Smooth muscle cell (in vitro differentiated cells): ENCODE measurements around the gene ZNF467. TPM values are rescaled to one million over a fixed set of nuclear protein-coding genes. Genes with fewer than 3 reads are reported as not detected.
A peak's percentile ranks its signal among the peaks of the same experiment; 100 is the strongest.

ENCODE experiments used
- DNase-seq: peaks from one replicate; lab custom pipeline; 2025; ENCODE audit not compliant: unreplicated experiment; lab: John Stamatoyannopoulos, UW
- H2AFZ ChIP-seq: fragments of 200-600 bp; sonication (generic); 2 replicates; pipeline ENCODE4 v1.6.0; 2016; ENCODE audit warnings: antibody characterized with exemption, low read depth, mild to moderate bottlenecking
- H3F3A ChIP-seq: fragments of 200-600 bp; sonication (generic); 2 replicates; pipeline ENCODE4 v1.6.0; 2017; ENCODE audit warnings: antibody characterized with exemption, low read depth
- H3K27ac ChIP-seq: fragments of 200-600 bp; sonication (generic); 2 replicates; pipeline ENCODE4 v1.5.1; 2016; ENCODE audit warnings: low read depth, mild to moderate bottlenecking
- H3K27me3 ChIP-seq: fragments of 200-600 bp; sonication (generic); 2 replicates; pipeline ENCODE4 v1.6.1; 2016; ENCODE audit warnings: low read depth, mild to moderate bottlenecking
- H3K36me3 ChIP-seq: fragments of 200-600 bp; sonication (generic); 2 replicates; pipeline ENCODE4 v1.5.1; 2016; ENCODE audit warnings: low read depth
- H3K4me1 ChIP-seq: fragments of 200-600 bp; sonication (generic); 2 replicates; pipeline ENCODE4 v1.5.1; 2016; ENCODE audit warnings: low read depth
- H3K4me2 ChIP-seq: fragments of 200-600 bp; sonication (generic); 2 replicates; pipeline ENCODE4 v1.6.0; 2016; ENCODE audit warnings: mild to moderate bottlenecking
- H3K4me3 ChIP-seq: fragments of 200-600 bp; sonication (generic); 2 replicates; pipeline ENCODE4 v1.5.1; 2016; ENCODE audit warnings: mild to moderate bottlenecking
- H3K79me2 ChIP-seq: fragments of 200-600 bp; sonication (generic); 2 replicates; pipeline ENCODE4 v1.6.0; 2016; ENCODE audit warnings: low read depth, mild to moderate bottlenecking
- H3K9ac ChIP-seq: fragments of 200-600 bp; sonication (generic); 2 replicates; pipeline ENCODE4 v1.6.0; 2016; ENCODE audit warnings: low read depth
- H3K9me3 ChIP-seq: fragments of 200-600 bp; sonication (generic); replicated peaks from 2 replicates; pipeline ENCODE4 v1.5.1; 2016; ENCODE audit warnings: low read depth
- H4K20me1 ChIP-seq: fragments of 200-600 bp; sonication (generic); 2 replicates; pipeline ENCODE4 v1.6.0; 2016; ENCODE audit warnings: low read depth
- WGBS: methylation state at CpG from one replicate; pipeline ENCODE4 v1.1.7; 2016; ENCODE audit warnings: low lambda C conversion rate; 5-methylcytosine and 5-hydroxymethylcytosine counted together
- polyA plus RNA-seq: library from polyadenylated mRNA; unstranded; fragments of >200 nt; fragmentation: Nextera tagmentation; extraction: Ambion mirVana; gene quantifications from 2 replicates; pipeline ENCODE4 v1.2.1, GENCODE V29; 2016
- total RNA-seq: library from RNA; depleted of rRNA; stranded (reverse); fragments of >200 nt; gene quantifications from 2 replicates; pipeline ENCODE4 v1.2.3, GENCODE V29; 2014
- TF ChIP-seq, protein P1 (sequence below): fragments of 200-600 bp; sonication (generic); IDR thresholded peaks from 2 replicates; pipeline ENCODE4 v1.5.1; 2017; ENCODE audit warnings: borderline replicate concordance, mild to moderate bottlenecking, antibody characterized with exemption; ENCODE audit not compliant: insufficient read depth, poor library complexity, severe bottlenecking

Gene ZNF467
- total and polyA plus RNA-seq, 2 experiments from 2014 or later = 2.0 to 8.2 TPM

DNA sequence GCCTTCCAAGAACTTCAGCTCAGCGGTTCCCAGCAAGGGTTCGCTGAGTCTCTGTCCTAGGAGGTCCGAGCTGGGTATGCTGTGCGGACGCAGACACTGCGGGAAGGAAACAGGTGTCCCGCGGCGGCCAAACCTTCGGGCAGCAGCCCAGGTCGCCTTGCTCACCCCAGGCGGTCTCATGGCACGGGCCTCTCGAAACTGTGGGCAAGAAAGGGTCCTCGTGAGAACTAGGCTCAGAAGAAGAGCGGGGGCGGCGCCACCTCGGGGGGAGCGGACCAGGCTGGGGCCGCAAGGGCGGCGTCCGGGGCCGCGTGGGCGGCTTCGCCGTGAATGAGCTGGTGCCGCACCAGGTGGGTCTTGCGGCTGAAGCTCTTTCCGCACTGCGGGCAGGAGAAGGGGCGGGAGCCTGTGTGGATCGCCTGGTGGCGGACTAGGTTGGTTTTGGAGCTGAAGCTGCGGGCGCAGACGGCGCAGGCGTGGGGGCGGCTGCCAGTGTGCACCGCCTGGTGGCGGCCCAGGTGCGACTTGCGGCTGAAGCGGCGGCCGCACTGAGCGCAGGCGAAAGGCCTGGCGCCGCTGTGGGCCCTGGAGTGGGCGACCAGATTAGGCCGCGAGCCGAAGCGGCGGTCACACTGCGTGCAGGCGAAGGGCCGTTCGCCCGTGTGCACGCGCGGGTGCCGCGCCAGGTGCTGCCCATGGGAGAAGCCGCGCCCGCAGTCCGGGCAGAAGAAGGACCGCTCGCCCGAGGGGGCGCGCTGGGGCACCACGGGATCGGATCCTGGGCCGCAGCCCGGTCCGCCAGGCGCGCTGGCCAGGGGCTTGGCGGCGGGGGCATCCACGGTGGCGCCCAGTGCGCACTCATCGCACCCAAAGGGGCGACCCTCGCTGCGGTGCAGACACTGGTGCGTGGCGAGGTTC is 8.6 kb downstream of the ZNF467 start:
- Histone ChIP-seq H3K27ac (no peak overlapping the region), H3K27me3 (peaks cover 95% of the 10 kb centered on the region), H3K79me2 (no peaks in the 10 kb centered on the region), H3K9ac (no peak overlapping the region), H3K4me3 (peak overlapping the region; percentile 8), H3K36me3 (no peaks in the 10 kb centered on the region), H4K20me1 (peaks cover 5% of the 10 kb centered on the region), H3K4me1 (peaks cover 17% of the 10 kb centered on the region), H2AFZ (no peak overlapping the region), H3K4me2 (peak overlapping the region; percentile 74), H3K9me3 (no peaks in the 10 kb centered on the region), H3F3A (no peaks in the 10 kb centered on the region)
- whole genome bisulfite sequencing = 7% methylated on average over 86 of the region's 96 CpGs
- no peak for DNase-seq
- TF ChIP-seq, protein P1, sequence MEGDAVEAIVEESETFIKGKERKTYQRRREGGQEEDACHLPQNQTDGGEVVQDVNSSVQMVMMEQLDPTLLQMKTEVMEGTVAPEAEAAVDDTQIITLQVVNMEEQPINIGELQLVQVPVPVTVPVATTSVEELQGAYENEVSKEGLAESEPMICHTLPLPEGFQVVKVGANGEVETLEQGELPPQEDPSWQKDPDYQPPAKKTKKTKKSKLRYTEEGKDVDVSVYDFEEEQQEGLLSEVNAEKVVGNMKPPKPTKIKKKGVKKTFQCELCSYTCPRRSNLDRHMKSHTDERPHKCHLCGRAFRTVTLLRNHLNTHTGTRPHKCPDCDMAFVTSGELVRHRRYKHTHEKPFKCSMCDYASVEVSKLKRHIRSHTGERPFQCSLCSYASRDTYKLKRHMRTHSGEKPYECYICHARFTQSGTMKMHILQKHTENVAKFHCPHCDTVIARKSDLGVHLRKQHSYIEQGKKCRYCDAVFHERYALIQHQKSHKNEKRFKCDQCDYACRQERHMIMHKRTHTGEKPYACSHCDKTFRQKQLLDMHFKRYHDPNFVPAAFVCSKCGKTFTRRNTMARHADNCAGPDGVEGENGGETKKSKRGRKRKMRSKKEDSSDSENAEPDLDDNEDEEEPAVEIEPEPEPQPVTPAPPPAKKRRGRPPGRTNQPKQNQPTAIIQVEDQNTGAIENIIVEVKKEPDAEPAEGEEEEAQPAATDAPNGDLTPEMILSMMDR = peak; percentile 13

DNA sequence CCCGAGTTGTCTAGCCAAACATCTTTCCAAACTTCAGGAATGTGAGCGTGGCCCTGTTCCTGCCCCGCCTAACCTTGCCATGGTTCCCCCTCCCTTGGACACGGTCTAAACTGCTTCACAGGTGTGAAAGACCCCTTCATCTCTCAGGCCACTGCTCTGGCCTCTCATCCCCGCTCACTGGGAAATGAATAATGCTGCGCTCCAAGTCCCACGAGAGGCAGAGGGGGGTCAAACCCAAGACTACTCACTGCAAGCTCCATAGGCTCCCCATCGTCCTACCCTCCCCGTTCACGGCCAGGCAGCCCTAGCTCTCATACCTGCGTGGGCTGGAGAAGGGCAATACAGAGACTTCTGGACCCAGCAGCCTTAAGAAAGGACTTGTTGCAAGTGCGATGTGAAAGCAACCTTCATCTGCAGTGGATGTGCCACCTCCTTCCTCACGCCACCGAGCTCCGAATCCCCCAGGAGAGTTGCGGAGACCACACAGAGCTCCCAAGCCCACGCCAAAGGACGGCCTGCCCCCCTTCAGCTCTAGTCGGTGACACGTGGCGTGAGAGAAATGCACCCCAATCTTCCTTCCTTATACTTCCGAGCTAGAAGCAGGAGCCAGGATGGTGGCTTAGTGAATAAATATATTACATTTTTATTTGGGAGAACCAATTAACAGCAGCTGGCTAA is 9.7 kb downstream of the ZNF467 start:
- no peaks in the 10 kb centered on the region for H3K79me2 ChIP-seq
- H4K20me1 ChIP-seq = peaks cover 5% of the 10 kb centered on the region
- no peak overlapping the region for H2AFZ ChIP-seq
- H3K9ac ChIP-seq = no peak overlapping the region
- H3K27me3 ChIP-seq = peaks cover 87% of the 10 kb centered on the region
- H3K36me3 ChIP-seq = no peaks in the 10 kb centered on the region
- 83% methylated on average over 22 of the region's 22 CpGs for WGBS
- no peak overlapping the region for H3K4me2 ChIP-seq
- TF ChIP-seq, protein P1 = no peak
- H3F3A ChIP-seq = no peaks in the 10 kb centered on the region
- H3K4me1 ChIP-seq = peaks cover 17% of the 10 kb centered on the region
- H3K4me3 ChIP-seq = no peak overlapping the region
- H3K9me3 ChIP-seq = no peaks in the 10 kb centered on the region
- DNase-seq = no peak
- H3K27ac ChIP-seq = no peak overlapping the region

DNA sequence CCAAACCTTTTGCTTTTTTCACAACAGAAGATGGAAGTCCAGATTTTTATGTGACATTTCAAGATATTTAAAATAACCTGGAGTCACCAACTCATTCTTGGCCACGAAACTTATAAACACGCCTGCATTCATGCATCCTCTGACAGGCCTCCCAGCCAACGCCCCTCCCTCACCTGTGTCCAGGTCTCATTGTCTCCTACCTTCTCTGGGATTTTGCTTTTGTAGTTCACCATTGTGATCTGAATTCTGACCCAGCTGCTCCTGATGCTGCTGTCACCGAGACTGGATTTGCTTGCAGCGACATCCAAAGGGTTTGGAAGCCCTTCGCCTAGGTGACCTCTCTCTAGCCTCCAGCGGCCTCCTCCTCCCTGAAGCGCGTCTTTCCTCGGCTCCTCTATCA is 10.8 kb downstream of the ZNF467 start:
- Histone ChIP-seq H3K4me3 (no peak overlapping the region), H3F3A (no peaks in the 10 kb centered on the region), H2AFZ (no peak overlapping the region), H4K20me1 (peaks cover 5% of the 10 kb centered on the region), H3K27me3 (peaks cover 76% of the 10 kb centered on the region), H3K27ac (no peak overlapping the region), H3K4me2 (no peak overlapping the region), H3K9ac (no peak overlapping the region), H3K79me2 (no peaks in the 10 kb centered on the region), H3K9me3 (no peaks in the 10 kb centered on the region), H3K36me3 (no peaks in the 10 kb centered on the region), H3K4me1 (peaks cover 17% of the 10 kb centered on the region)
- DNase-seq = no peak
- WGBS = 85% methylated on average over 10 of the region's 10 CpGs
- TF ChIP-seq, protein P1 = no peak
